HG03354 (cell line): Measurements from ENCODE around the gene RBM14.

Experiments used
- ATAC-seq: cut with Tn5 transposase; IDR thresholded peaks from one replicate; pipeline ENCODE4 v1.9.1; 2021; ENCODE audit warnings: mild to moderate bottlenecking; ENCODE audit not compliant: unreplicated experiment, poor library complexity, severe bottlenecking

RBM14 gene

DNA sequence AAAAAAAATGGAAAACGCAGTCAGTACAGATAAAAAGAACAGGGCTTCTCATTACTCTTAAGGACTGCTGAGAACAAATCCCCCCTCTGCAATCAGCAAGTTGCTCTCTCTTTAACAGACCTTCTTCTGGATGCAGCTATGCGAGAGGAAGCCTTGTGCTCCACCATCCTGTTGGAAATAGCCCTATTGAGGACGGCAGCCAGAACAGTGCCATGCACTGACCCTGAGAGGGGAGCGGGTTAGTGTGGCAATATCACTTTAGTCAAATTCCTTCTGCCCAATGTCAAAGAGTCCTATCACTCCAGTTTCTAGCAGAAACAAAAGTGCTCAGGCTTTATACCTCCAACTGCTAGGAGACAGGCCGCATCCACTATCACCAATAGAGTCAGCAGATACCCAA lies 54.4 kb downstream of the RBM14 start:
- no peak for ATAC-seq

DNA sequence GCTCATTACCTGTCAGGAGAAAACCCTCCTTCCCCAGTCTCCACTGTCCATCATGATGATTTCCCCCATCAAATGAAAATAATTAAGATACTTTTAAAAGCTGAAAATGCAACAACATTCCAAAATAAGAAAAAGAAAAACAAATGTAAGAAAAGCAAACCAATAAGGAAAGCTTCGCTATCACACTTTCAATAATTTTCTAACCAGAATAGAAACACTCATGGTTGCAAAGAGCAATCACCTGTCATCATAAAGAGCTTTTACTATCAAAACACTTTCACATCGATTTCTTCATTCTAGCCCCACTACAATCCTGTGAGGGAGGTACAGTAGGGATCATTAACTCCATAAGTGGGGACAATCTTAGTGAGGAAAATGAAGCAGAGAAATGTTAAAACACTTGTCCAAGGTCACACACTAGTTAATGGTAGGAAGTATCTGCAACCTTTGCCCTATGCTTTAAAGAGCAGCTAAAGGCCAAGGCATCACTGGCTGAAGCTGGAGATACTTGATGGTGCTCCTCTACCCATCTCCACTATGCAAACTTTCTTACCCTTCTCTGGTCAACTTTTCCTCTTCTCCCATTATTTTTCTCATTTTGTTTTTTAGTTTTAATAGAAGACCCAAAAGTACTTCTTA lies 58.7 kb downstream of the RBM14 start:
- no peak for ATAC-seq

DNA sequence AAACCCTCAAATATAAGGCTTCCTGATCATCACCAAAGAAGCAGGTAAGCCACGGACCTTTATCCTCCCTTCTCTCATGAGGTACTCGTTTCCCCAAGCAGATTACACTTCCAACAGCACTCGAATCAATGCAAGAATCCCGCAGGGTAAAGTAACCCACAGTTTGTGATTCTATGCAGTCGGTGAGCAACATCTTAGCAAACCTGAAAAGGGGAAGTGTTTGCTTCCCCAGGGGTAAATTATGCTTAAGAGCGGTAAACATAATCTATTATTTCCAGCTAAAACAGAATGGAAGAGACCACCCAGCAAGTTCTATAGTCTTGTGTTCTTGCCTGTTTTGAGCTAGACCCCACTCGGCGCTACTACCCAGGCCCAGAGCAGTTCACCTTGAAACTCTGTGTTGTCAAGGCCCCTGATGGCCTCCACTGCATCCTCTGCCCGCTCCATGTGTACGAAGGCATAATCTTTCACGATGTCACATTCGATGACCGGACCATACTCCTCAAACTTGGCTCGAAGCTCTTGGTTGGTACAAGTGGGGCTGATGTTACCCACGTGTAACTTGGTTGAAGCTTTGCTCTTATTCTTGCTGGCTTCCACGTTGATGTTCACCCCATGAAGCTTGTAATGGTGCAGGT lies 60.0 kb downstream of the RBM14 start:
- no peak for ATAC-seq
